AG09309 (cell line): ENCODE data around the gene AP3B2.

Experiments
- DNase-seq: peaks from one replicate; pipeline ENCODE4 v3.0.0-alpha.2; 2010; ENCODE audit warnings: low read depth
- H3K4me3 ChIP-seq: 2 replicates; pipeline ENCODE4 v1.5.1; 2011; ENCODE audit warnings: mild to moderate bottlenecking, low read depth, low read length, moderate library complexity; ENCODE audit not compliant: control insufficient read depth
- TF ChIP-seq, protein P1 (sequence below): IDR thresholded peaks from 2 replicates; pipeline ENCODE4 v1.5.1; 2011; ENCODE audit warnings: mild to moderate bottlenecking, low read depth, low read length, inconsistent platforms; ENCODE audit not compliant: insufficient read depth, control insufficient read depth; ENCODE audit errors: missing control alignments

The AP3B2 gene

DNA sequence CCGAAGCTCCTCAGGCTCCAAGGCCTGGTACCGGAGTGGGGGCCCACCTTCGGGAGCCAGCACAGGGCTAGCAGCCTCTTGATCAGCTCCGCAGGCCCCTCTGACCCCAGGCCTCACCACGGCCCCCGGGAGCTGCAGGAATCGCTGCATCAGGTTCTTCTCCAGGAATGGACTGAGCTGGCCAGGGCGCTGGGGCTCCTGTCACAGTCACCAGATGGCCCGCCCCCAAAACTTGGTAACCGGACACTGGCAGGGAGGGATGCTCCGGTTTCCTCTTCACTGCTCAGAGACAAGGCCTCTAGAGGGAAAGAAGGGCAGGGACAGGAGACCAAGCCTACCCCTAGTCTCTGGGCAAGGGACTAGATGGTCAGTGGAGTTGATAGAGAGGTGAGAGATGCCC, 9.9 kb downstream of the AP3B2 start:
- no peak overlapping the region for H3K4me3 ChIP-seq
- DNase-seq, result no peak
- TF ChIP-seq, protein P1, sequence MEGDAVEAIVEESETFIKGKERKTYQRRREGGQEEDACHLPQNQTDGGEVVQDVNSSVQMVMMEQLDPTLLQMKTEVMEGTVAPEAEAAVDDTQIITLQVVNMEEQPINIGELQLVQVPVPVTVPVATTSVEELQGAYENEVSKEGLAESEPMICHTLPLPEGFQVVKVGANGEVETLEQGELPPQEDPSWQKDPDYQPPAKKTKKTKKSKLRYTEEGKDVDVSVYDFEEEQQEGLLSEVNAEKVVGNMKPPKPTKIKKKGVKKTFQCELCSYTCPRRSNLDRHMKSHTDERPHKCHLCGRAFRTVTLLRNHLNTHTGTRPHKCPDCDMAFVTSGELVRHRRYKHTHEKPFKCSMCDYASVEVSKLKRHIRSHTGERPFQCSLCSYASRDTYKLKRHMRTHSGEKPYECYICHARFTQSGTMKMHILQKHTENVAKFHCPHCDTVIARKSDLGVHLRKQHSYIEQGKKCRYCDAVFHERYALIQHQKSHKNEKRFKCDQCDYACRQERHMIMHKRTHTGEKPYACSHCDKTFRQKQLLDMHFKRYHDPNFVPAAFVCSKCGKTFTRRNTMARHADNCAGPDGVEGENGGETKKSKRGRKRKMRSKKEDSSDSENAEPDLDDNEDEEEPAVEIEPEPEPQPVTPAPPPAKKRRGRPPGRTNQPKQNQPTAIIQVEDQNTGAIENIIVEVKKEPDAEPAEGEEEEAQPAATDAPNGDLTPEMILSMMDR, result no peak

DNA sequence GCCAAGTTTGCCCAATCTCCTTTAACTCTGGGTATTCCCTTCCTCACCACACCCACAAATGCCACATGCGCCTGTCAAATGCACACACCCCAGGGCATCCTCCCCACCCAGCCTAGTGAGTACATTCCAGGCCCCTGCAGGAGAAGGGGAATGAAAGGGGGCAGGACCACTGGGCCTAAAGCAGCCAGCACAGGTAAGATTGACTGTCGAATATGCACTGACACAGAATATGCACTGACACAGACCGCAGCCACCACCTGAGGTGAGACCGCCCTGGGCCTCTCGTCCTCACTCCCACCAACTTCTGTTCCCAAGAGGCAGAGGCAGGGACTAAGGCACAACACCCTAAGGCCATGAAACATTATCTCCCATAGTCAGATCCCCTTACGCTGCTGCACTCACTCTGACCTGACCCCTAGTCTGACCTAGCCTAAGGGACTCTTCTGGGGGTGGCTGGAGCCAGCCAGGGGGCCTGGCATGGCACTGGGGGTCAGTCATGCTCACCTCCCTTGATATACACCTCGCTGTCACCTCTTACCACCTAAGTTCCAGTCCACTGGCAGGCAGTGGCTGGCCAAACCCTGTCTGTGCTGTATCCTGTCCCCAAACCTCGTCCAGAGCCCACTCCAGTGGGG, 10.8 kb downstream of the AP3B2 start:
- no peak for DNase-seq
- TF ChIP-seq, protein P1, result no peak
- H3K4me3 ChIP-seq, result no peak overlapping the region

DNA sequence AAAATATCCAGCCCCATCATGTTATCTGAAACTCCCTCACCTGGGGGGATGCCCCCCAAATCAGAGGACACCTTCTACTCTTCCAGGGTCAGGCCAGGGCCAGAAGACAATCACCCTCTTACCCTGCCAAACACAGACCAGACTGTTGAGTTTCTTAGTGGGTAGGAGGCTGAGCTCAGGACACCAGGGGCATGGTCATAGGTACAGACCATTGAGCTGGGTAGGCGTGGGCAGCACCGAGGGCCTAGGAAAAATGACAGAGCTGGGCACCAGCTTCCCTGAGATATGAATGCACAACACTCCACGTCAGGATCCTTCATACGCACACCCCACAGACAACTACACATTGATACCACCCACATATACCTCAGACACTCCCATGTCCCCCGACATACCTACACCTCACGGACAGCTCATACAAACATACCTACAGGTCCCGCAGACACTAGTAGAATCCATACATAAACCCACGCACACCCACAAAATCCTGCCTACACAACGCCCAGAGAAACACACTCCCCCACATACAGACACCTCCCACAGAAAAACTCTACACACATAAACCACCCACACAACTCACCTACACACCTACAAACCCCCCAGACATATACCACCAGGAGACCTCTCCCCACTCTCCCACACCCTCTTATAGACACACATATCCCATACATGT, 11.8 kb downstream of the AP3B2 start:
- no peak overlapping the region for H3K4me3 ChIP-seq
- DNase-seq, result no peak

DNA sequence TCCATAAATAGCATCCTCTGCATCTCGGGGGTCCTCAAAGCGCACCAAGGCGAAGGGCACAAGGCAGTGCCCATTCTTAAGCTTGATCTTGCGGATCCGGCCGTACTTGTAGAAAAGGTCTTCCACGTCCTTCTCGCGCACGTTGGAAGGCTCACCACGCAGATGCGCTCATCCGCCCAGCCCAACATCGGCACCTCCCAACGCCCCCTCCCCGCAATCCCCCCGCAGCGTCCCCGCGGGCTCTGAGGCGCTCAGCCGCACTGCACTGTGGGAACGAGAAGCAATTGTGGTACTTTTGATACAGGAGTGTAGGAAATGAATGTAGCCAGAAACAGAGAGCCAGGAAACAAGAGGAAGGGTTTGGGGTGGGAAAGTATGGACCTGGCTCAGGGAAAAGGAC, 17.5 kb downstream of the AP3B2 start:
- no peak overlapping the region for H3K4me3 ChIP-seq
- TF ChIP-seq, protein P1, result no peak
- no peak for DNase-seq

More for the DNA sequence above, 11.8 kb downstream of the AP3B2 start:
- TF ChIP-seq, protein P1, result no peak

- no peak for DNase-seq
- H3K4me3 ChIP-seq, result no peak overlapping the region
- TF ChIP-seq, protein P1, result no peak
Observed at GRCh38 chr15:82689147-82689546, 20.5 kb downstream of the AP3B2 start.

DNA sequence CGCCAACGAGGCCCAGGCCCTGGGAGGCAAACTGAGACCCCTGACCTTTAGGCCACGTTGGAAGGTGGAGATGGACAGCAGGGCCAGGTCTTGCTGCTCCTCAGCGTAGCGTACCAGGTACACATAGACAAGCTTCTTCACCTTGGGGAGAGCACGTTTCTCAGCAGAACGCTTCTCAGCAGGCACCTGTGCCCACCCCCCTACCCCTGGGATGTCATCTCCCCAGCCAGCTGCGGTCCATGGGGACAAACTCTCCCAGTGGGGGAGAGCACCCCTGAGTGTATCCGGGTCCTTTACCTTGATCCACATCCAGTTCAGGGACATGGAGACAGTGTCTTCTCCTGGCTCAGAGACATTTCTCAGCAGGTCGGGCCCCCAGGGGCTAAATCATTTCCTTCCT, 21.0 kb downstream of the AP3B2 start:
- no peak overlapping the region for H3K4me3 ChIP-seq
- TF ChIP-seq, protein P1, result no peak
- DNase-seq, result no peak
